OCI-LY1 (cell line): ENCODE data around the gene FBF1.
A peak's percentile ranks its signal among the peaks of the same experiment; 100 is the strongest.

ENCODE experiments used
- H2AFZ ChIP-seq: fragments of 200-600 bp; sonication (generic), shearing (Covaris generic); 2 replicates; pipeline ENCODE4 v1.6.0; 2014; ENCODE audit warnings: antibody characterized with exemption, mild to moderate bottlenecking, low read length
- H3F3A ChIP-seq: fragments of 200-600 bp; sonication (generic), shearing (Covaris generic); 2 replicates; pipeline ENCODE4 v1.6.0; 2014; ENCODE audit warnings: mild to moderate bottlenecking, antibody characterized with exemption, low read length, moderate library complexity; ENCODE audit not compliant: insufficient read depth
- H3K27ac ChIP-seq: fragments of 200-600 bp; sonication (generic); 2 replicates; pipeline ENCODE4 v1.5.1; 2014; ENCODE audit warnings: low read length, mixed run types, mild to moderate bottlenecking, low read depth; ENCODE audit not compliant: poor library complexity, severe bottlenecking
- H3K27me3 ChIP-seq: fragments of 200-600 bp; sonication (generic); 2 replicates; pipeline ENCODE4 v1.6.0; 2014; ENCODE audit warnings: antibody characterized with exemption, mild to moderate bottlenecking, low read length, moderate library complexity; ENCODE audit not compliant: insufficient read depth
- H3K36me3 ChIP-seq: fragments of 200-600 bp; sonication (generic); 2 replicates; pipeline ENCODE4 v1.6.1; 2014; ENCODE audit warnings: mild to moderate bottlenecking, antibody characterized with exemption, low read length, moderate library complexity, mixed read lengths; ENCODE audit not compliant: insufficient read depth
- H3K4me1 ChIP-seq: fragments of 200-600 bp; sonication (generic); 2 replicates; pipeline ENCODE4 v1.5.1; 2014; ENCODE audit warnings: mild to moderate bottlenecking, low read length, moderate library complexity; ENCODE audit not compliant: insufficient read depth, severe bottlenecking
- H3K4me2 ChIP-seq: fragments of 200-600 bp; sonication (generic), shearing (Covaris generic); 2 replicates; pipeline ENCODE4 v1.6.1; 2014; ENCODE audit warnings: low read length
- H3K4me3 ChIP-seq: fragments of 200-600 bp; sonication (generic); 2 replicates; pipeline ENCODE4 v1.5.1; 2014; ENCODE audit warnings: low read length, low read depth, mild to moderate bottlenecking, mixed read lengths; ENCODE audit not compliant: poor library complexity, severe bottlenecking
- H3K79me2 ChIP-seq: fragments of 200-600 bp; shearing (Covaris generic); 2 replicates; pipeline ENCODE4 v1.6.1; 2016; ENCODE audit warnings: mixed run types, low read length, mixed read lengths; ENCODE audit not compliant: insufficient read depth
- H3K9ac ChIP-seq: fragments of 200-600 bp; sonication (generic), shearing (Covaris generic); 2 replicates; pipeline ENCODE4 v1.6.1; 2014; ENCODE audit warnings: mild to moderate bottlenecking, low read length, mixed read lengths
- H3K9me2 ChIP-seq: fragments of 200-600 bp; sonication (generic), shearing (Covaris generic); 2 replicates; pipeline ENCODE4 v1.6.1; 2014; ENCODE audit warnings: low read depth, mild to moderate bottlenecking, low read length, mixed read lengths
- H3K9me3 ChIP-seq: fragments of 200-600 bp; shearing (Covaris generic); 2 replicates; pipeline ENCODE4 v1.6.1; 2014; ENCODE audit warnings: low read length, mixed read lengths
- H4K20me1 ChIP-seq: fragments of 200-600 bp; sonication (generic), shearing (Covaris generic); 2 replicates; pipeline ENCODE4 v1.6.0; 2016; ENCODE audit warnings: mild to moderate bottlenecking, low read length; ENCODE audit not compliant: insufficient read depth
- EZH2 ChIP-seq: fragments of 200-600 bp; sonication (generic), shearing (Covaris generic); IDR thresholded peaks from 2 replicates; pipeline ENCODE4 v1.8.0; 2017; ENCODE audit warnings: borderline replicate concordance, mixed run types, mild to moderate bottlenecking, antibody characterized with exemption, low read length, moderate library complexity, mixed read lengths
- TF ChIP-seq, protein P1 (sequence below): fragments of 200-600 bp; sonication (generic), shearing (Covaris generic); IDR thresholded peaks from 2 replicates; pipeline ENCODE4 v1.5.1; 2017; ENCODE audit warnings: mild to moderate bottlenecking, antibody characterized with exemption, low read length, moderate library complexity, mixed read lengths

The FBF1 gene, protein sequence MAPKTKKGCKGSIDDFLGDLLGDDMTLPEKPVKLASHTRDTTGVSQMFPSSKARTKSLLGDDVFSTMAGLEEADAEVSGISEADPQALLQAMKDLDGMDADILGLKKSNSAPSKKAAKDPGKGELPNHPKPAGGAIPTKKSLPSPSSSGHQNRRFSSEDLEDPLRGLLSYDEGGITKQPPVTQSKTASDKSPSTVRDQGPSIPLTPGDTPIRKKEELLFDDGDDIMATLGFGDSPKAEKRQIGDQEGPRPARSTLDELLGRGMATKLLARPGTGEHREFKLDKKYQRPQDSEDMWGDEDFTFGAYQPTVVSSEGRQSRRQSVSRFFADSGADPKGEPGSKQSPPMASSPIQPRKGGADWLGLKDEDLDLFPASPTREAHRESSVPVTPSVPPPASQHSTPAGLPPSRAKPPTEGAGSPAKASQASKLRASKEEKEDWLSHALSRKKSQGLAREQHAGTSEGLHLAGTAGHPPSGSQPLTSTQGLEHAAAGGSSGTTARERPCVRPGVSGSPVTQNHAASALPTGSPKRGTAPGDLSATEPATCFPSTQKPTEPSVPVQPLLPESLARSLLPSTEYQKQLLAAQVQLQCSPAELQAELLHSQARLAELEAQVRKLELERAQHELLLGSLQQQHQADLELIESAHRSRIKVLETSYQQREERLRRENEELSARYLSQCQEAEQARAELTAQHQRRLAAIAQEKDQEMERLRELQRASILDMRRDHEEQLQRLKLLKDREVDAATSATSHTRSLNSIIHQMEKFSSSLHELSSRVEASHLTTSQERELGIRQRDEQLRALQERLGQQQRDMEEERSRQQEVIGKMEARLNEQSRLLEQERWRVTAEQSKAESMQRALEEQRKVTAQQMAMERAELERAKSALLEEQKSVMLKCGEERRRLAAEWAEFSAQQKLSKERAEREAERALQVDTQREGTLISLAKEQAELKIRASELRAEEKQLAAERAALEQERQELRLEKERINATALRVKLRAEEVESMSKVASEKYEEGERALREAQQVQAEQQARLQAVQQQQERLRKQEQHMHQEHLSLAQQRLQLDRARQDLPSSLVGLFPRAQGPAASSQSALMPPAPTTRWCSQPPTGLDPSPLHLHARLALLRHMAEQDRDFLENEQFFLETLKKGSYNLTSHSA

DNA sequence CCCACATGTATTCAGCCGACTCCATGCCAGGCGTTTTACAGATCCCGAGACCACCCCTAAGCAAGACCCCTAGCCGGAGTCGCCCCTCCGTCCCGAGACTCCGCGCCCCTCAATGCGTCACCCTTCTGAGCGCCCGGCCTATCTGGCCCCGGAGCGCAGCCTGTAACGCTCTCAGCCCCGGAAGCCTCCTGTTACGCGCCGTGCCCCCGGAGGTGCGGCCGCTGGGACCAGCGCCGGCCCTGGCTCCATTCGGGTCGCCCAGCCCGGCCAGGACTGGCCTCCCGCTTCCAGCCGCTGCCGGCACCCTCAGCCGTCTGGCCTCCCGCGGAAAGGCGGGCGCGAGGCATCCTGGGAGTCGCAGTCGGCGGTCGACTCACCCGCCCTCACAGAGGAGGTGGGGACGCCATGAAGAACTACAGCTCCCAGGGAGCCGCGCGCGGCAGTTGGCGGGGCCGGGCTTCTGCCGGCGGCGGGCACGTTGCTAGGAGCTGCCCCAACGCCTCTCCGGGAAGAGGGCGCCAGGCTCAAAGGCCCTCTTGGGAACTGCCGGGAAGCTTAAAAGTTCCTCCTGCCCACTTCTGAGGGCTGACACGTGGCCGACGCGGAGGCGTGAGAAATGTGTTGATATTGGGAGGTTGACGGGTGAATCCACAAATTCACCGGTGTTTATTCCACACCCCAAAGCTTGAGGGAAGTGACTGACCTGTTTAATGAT, at the start of gene FBF1:
Gene FBF1 (minus strand): TSS at position 316 of the 715 bp plus-strand sequence. CDS start 2,893 bp downstream, outside the sequence.
- no peaks in the 10 kb centered on the region for H3K9me2 ChIP-seq
- H2AFZ ChIP-seq, result peak within 1 kb of the TSS; percentile 76
- TF ChIP-seq EZH2, result no peak
- TF ChIP-seq, protein P1, sequence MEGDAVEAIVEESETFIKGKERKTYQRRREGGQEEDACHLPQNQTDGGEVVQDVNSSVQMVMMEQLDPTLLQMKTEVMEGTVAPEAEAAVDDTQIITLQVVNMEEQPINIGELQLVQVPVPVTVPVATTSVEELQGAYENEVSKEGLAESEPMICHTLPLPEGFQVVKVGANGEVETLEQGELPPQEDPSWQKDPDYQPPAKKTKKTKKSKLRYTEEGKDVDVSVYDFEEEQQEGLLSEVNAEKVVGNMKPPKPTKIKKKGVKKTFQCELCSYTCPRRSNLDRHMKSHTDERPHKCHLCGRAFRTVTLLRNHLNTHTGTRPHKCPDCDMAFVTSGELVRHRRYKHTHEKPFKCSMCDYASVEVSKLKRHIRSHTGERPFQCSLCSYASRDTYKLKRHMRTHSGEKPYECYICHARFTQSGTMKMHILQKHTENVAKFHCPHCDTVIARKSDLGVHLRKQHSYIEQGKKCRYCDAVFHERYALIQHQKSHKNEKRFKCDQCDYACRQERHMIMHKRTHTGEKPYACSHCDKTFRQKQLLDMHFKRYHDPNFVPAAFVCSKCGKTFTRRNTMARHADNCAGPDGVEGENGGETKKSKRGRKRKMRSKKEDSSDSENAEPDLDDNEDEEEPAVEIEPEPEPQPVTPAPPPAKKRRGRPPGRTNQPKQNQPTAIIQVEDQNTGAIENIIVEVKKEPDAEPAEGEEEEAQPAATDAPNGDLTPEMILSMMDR, result no peak
- no peaks in the 10 kb centered on the region for H3K27me3 ChIP-seq
- H3K79me2 ChIP-seq, result no peaks in the 10 kb centered on the region
- H3K9ac ChIP-seq, result peak within 1 kb of the TSS; percentile 97
- peak within 1 kb of the TSS; percentile 83 for H3K4me2 ChIP-seq
- peaks cover under 1% of the 10 kb centered on the region; the same call in 1 of the 2 replicates for H3K36me3 ChIP-seq
- H3F3A ChIP-seq, result 0 out of 2 replicates have a peak, but pooled peaks cover 5% of the 10 kb centered on the region
- H3K4me3 ChIP-seq, result peak within 1 kb of the TSS; percentile 95
- peak within 1 kb of the TSS; percentile 7 for H3K27ac ChIP-seq
- no peaks in the 10 kb centered on the region for H4K20me1 ChIP-seq
- H3K4me1 ChIP-seq, result peaks cover 18% of the 10 kb centered on the region
- no peaks in the 10 kb centered on the region for H3K9me3 ChIP-seq

DNA sequence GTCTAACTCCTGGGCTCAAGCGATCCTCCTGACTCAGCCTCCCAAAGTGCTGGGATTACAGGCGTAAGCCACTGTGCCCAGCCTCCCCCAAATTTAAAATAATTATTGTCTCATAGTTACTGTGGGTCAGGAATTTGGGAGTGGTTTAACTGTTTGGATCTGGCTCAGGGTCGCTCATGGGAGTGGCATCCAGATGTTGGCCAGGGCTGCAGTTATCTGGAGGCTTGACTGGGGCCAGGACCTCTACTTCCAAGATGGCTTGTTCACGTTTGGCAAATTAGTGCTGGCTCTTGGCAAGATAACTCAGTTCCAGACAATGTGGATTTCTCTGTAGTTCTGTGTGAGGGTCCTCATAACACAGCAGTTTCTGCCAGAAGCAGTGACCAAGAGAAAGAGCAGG, 46.2 kb upstream of the FBF1 start:
- H3K9me3 ChIP-seq, result no peaks in the 10 kb centered on the region
- H3K27ac ChIP-seq, result no peak overlapping the region
- no peaks in the 10 kb centered on the region for H3K9me2 ChIP-seq
- no peaks in the 10 kb centered on the region for H3F3A ChIP-seq
- peaks cover 20% of the 10 kb centered on the region for H3K4me1 ChIP-seq
- TF ChIP-seq, protein P1, result no peak
- no peak for TF ChIP-seq EZH2
- no peak overlapping the region for H3K9ac ChIP-seq
- H3K27me3 ChIP-seq, result no peaks in the 10 kb centered on the region
- H3K4me3 ChIP-seq, result no peak overlapping the region
- no peak overlapping the region for H3K4me2 ChIP-seq
- H2AFZ ChIP-seq, result no peak overlapping the region
- H3K79me2 ChIP-seq, result no peaks in the 10 kb centered on the region
- no peaks in the 10 kb centered on the region for H4K20me1 ChIP-seq
- peaks cover 7% of the 10 kb centered on the region; the same call in 1 of the 2 replicates for H3K36me3 ChIP-seq

DNA sequence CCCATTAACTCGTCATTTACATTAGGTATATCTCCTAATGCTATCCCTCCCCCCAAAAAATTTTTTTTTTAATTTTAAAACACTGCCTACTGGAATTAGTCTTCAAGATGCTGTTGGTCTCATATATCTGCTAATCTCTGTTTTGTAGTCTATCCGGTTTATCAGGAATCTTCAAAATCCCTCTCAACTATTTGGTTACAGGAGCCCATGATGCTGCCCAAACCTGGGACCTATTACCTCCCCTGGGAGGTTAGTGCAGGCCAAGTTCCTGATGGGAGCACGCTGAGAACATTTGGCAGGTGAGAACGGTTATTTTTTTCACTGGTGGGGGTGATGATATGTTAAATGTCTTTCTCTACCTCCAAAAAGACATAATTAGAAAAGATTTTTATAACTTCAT, 45.1 kb upstream of the FBF1 start:
- H3K27me3 ChIP-seq, result no peaks in the 10 kb centered on the region

More for the DNA sequence above, 45.1 kb upstream of the FBF1 start:
- H3K27ac ChIP-seq, result no peak overlapping the region
- H3K9me2 ChIP-seq, result no peaks in the 10 kb centered on the region
- H3F3A ChIP-seq, result no peaks in the 10 kb centered on the region
- H3K4me3 ChIP-seq, result no peak overlapping the region
- H3K9ac ChIP-seq, result no peak overlapping the region
- no peaks in the 10 kb centered on the region for H4K20me1 ChIP-seq
- H3K9me3 ChIP-seq, result no peaks in the 10 kb centered on the region
- H3K4me2 ChIP-seq, result no peak overlapping the region
- H3K79me2 ChIP-seq, result no peaks in the 10 kb centered on the region
- H2AFZ ChIP-seq, result no peak overlapping the region
- TF ChIP-seq EZH2, result no peak
- TF ChIP-seq, protein P1, result no peak
- peaks cover 19% of the 10 kb centered on the region for H3K4me1 ChIP-seq
- H3K36me3 ChIP-seq, result no peaks in the 10 kb centered on the region
